ENCODE measurements around the gene GPRC5A.

Gene GPRC5A

DNA sequence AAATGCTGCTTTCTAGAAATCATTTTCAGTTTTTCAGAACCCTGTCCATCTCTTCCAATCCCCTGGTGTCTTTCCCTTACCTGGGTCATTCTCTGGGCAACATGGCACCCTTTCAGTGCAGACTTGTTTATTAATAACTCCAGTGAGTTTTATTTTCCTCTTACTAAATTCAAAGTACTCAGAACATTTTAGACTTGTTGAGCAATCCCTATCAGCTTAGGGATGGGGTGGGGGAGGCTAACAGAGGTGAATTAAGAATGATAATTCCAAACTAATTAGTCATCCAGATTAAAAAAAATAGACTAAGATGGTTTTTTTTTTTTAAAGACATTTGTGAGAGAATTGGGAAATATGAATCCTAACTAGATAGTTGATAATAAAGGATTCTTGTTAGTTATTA lies 10.7 kb downstream of the GPRC5A start:
- TF ChIP-seq, protein P1, sequence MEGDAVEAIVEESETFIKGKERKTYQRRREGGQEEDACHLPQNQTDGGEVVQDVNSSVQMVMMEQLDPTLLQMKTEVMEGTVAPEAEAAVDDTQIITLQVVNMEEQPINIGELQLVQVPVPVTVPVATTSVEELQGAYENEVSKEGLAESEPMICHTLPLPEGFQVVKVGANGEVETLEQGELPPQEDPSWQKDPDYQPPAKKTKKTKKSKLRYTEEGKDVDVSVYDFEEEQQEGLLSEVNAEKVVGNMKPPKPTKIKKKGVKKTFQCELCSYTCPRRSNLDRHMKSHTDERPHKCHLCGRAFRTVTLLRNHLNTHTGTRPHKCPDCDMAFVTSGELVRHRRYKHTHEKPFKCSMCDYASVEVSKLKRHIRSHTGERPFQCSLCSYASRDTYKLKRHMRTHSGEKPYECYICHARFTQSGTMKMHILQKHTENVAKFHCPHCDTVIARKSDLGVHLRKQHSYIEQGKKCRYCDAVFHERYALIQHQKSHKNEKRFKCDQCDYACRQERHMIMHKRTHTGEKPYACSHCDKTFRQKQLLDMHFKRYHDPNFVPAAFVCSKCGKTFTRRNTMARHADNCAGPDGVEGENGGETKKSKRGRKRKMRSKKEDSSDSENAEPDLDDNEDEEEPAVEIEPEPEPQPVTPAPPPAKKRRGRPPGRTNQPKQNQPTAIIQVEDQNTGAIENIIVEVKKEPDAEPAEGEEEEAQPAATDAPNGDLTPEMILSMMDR (IDR thresholded peaks at IDR 0.05; ENCODE audit: insufficient read depth, missing control alignments): no peak
- FAIRE-seq: no peak
- DNase-seq (ENCODE audit: insufficient read length, low spot score): no peak

DNA sequence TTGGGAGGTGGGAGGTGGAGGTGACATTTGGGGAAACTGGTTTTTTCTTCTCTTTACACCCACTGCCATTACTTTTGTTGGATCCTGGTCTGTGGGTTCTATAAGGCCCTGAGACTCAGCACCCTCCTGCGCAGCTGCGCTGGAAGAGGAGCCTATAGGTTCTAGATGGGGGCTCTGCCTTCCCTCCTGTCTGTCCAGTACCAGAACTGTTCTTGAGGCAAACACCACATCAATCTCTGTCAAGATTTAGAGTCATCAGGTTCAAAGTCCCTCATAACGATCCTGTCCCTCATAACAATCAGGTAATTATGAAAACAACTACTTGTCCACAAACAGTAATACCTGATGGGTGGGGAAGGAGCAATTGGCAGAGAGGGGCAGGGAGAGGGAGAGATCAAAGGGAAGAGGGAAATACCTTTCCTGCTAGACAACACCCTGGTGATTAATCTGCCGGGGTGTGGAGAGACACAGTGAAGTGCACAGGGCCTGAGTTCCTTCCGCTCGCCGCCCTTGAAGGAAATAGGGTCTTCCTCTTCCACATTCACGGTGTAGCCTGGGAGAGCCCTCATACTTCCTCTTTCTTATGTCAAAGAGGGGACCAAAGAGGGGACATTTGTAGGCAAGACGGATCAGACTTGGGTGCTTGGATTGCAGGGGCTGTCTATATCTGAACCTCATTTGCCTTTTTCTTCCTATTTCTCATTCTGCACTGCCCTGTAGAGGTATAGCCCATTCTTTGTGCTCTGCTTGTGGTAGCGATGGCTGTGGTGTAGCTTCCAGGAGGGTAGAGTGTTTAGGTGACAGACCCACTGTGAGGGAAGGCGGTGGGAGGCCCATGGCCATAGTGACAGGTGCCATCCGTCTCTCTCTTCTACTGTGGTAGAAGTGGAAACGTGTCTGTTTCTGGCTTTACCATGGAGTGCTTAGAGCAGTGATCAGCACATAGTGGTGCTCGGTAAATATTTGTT lies 12.6 kb downstream of the GPRC5A start:
- TF ChIP-seq, protein P1 (IDR thresholded peaks at IDR 0.05; ENCODE audit: insufficient read depth, missing control alignments): no peak
- FAIRE-seq (no peak), DNase-seq (ENCODE audit: insufficient read length, low spot score) (no peak)

DNA sequence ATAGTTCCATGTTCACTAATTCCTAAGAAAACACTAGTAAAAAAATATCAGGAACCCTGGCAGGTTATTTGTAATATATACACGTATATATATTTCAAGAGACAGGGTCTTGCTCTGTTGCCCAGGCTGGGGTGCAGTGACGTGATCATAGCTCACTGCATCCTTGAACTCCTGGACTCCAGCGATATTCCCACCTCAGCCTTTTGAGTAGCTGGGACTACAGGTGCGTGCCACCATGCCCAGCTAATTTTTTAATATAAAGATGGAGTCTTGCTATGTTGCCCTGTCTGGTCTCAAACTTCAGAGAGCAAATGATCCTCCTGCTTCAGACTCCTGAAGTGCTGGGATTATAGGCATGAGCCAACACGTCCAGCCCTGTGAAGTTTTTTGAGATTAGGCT lies 16.2 kb downstream of the GPRC5A start:
- DNase-seq (ENCODE audit: insufficient read length, low spot score): no peak
- FAIRE-seq: no peak
- TF ChIP-seq, protein P1 (IDR thresholded peaks at IDR 0.05; ENCODE audit: insufficient read depth, missing control alignments): no peak

DNA sequence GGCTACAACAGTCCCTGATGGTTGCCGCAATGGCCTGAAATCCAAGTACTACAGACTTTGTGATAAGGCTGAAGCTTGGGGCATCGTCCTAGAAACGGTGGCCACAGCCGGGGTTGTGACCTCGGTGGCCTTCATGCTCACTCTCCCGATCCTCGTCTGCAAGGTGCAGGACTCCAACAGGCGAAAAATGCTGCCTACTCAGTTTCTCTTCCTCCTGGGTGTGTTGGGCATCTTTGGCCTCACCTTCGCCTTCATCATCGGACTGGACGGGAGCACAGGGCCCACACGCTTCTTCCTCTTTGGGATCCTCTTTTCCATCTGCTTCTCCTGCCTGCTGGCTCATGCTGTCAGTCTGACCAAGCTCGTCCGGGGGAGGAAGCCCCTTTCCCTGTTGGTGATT lies 16.9 kb downstream of the GPRC5A start:
- FAIRE-seq (no peak), DNase-seq (ENCODE audit: insufficient read length, low spot score) (no peak)
- TF ChIP-seq, protein P1 (IDR thresholded peaks at IDR 0.05; ENCODE audit: insufficient read depth, missing control alignments): no peak

DNA sequence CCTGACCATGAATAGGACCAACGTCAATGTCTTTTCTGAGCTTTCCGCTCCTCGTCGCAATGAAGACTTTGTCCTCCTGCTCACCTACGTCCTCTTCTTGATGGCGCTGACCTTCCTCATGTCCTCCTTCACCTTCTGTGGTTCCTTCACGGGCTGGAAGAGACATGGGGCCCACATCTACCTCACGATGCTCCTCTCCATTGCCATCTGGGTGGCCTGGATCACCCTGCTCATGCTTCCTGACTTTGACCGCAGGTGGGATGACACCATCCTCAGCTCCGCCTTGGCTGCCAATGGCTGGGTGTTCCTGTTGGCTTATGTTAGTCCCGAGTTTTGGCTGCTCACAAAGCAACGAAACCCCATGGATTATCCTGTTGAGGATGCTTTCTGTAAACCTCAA lies 17.3 kb downstream of the GPRC5A start:
- DNase-seq (ENCODE audit: insufficient read length, low spot score) (no peak), FAIRE-seq (no peak)
- TF ChIP-seq, protein P1 (IDR thresholded peaks at IDR 0.05; ENCODE audit: insufficient read depth, missing control alignments): no peak

DNA sequence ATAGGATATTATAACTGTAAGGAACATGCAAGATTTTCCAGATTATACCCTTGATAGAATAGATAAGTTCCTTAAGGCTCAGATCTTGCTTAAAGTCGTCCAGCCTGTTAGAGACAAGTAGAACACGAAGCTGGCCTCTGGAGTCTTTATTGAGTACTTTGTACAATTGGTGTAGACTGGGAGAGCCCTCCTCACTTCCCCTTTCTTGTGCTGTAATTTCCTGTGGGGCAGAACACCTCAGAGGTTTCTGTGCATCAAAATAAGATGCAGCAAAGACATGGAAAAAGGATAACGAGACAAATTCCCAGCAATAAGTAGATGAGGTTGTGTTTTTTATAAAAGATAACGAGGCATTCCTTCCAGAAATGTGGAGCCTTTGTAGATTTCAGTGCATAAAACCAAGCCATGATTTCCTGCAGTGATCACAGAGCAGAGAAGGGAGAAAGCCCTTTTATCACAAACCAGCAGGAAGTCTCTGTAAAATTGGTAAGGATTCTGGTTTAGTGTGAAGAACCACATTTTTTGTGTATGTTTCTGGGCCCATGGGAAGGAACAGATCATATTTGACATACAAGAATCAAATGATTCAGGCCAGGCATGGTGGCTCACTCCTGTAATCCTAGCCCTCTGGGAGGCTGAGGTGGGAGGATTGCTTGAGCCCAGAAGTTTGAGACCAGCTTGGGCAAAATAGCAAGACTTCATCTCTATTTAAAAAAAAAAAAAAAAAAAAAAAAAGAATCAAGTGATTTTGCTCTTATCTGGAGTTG lies 18.0 kb downstream of the GPRC5A start:
- TF ChIP-seq, protein P1 (IDR thresholded peaks at IDR 0.05; ENCODE audit: insufficient read depth, missing control alignments): no peak
- no peak for FAIRE-seq

More for the DNA sequence above, 18.0 kb downstream of the GPRC5A start:
- DNase-seq (ENCODE audit: insufficient read length, low spot score): no peak

Measured in D721Med (cell line).